LNCAP (cell line): ENCODE results near the gene ST8SIA6.
A peak's percentile ranks its signal among the peaks of the same experiment; 100 is the strongest.

ENCODE experiments used
- TF ChIP-seq, protein P1 (sequence below): fragments of 450-650 bp; IDR thresholded peaks from 2 replicates; pipeline ENCODE4 v1.5.1; 2017; ENCODE audit warnings: mild to moderate bottlenecking

ST8SIA6 gene

GRCh38 chr10:17418249-17418648, 36.1 kb downstream of the ST8SIA6 start:
- TF ChIP-seq, protein P1, sequence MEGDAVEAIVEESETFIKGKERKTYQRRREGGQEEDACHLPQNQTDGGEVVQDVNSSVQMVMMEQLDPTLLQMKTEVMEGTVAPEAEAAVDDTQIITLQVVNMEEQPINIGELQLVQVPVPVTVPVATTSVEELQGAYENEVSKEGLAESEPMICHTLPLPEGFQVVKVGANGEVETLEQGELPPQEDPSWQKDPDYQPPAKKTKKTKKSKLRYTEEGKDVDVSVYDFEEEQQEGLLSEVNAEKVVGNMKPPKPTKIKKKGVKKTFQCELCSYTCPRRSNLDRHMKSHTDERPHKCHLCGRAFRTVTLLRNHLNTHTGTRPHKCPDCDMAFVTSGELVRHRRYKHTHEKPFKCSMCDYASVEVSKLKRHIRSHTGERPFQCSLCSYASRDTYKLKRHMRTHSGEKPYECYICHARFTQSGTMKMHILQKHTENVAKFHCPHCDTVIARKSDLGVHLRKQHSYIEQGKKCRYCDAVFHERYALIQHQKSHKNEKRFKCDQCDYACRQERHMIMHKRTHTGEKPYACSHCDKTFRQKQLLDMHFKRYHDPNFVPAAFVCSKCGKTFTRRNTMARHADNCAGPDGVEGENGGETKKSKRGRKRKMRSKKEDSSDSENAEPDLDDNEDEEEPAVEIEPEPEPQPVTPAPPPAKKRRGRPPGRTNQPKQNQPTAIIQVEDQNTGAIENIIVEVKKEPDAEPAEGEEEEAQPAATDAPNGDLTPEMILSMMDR, result no peak

DNA sequence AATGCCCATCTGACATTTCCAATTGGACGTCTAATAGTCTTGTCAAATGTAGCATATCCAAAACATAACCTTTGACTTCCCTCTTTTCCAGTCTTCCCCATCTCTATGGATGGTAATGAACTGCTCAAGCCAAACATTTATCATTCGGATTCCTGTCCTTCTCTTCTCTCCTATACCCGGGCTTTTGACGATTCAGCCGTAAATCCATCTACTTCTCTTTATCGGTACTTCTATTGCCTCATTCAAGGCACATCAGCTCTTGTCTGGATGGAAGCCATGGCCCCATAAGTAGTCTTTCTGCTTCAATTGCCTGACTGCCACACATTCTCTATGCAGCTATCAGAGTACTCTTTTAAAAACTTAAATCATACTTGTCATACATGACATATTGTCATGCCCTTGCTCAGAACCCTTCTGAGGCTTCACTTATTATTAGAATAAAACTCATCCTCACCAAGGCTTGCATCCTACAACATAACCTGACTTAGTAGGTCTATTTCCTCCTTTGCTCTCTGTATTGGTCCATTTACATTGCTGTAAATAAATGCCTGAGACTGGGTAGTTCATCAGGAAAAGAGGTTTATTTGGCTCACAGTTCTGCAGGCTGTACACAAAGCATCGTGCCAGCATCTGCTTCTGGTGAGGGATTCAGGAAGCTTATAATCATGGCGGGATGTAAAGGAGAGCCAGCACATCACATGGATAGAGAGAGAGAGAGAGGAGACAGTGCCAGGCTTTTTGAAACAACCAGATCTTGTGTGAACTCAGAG, 37.8 kb downstream of the ST8SIA6 start:
- TF ChIP-seq, protein P1, result no peak

GRCh38 chr10:17415046-17415658, 39.2 kb downstream of the ST8SIA6 start:
- TF ChIP-seq, protein P1, result no peak

DNA sequence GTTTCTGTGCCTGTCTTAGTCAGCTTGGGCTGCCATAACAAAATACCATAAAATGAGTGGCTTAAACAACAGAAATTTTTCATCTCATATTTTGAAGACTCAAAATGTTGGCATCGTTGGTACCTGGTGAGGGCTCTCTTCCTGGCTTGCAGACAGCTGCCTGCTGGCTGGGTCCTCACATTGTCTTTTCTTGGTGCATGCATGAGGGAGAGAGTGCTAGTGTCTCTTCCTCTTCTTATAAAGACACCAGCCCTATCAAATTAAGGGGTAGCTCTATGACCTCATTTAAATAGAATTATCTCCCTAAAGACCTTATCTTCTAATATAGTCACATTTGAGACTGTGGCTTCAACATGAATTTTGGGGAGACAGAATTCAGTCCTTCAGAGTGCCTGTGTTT, 39.9 kb downstream of the ST8SIA6 start:
- TF ChIP-seq, protein P1, result no peak

GRCh38 chr10:17413876-17414275, 40.5 kb downstream of the ST8SIA6 start:
- TF ChIP-seq, protein P1, result no peak

- TF ChIP-seq, protein P1, result peak; percentile 17; the same call in 1 of the 2 replicates
Measured at GRCh38 chr10:17412323-17412722, 42.1 kb downstream of the ST8SIA6 start.

DNA sequence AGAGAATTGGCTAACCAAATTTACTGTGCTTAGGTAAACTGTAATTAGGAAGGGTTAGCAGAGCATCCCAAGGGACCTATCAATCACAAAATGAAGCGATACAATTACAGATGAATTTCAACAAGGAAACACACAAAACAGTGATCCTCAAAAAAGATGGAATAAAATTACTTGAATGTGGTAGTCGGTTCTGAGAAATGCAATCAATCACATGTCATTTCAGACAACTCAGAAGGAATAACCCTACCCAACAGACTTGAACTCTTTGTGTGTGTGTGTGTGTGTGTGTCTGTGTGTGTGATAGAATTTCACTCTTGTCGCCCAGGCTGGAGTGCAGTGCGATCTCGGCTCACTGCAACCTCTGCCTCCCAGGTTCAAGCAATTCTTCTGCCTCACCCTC, 43.5 kb downstream of the ST8SIA6 start:
- TF ChIP-seq, protein P1, result no peak
